ENCODE data around the gene THUMPD1.
A peak's percentile ranks its signal among the peaks of the same experiment; 100 is the strongest.

THUMPD1 gene

DNA sequence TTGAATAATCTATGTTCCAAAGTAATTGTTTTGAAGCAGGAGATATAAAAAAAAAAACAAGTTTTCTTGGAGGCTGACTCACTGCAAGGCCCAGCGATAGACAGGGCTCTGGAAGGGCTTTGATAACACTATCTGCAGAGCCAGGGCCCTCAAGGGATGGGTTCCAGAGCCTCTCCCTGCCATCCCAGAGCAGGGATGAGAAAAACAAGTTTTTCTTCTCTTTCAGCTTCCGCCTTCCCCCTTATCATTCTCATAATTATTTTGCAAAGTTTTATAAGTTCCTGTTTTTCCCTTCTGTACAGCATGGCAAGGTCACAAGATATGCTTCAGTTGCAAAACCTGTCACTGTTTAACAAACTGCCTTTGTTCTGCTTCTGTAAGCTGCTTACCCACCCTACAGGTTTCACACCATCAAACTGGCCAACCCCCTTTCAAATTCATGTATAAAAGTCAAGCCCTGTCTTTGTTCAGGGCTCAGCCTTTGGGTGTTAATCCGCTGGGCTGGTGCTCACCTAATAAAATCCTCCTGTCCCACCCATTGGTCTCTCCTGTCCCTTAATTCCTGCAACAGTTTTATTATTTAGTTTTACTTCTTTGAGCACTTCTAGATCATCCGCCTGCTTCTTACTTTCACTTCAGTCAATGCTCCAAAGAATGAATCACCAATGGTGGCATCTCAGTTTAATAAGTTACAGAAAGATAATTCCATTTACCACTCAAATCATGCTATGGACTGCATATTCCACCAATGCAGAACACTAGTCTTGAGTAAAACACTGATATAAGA, 5.6 kb upstream of the THUMPD1 start:
- H3K27ac ChIP-seq: no peak overlapping the region
- TF ChIP-seq, protein P1, sequence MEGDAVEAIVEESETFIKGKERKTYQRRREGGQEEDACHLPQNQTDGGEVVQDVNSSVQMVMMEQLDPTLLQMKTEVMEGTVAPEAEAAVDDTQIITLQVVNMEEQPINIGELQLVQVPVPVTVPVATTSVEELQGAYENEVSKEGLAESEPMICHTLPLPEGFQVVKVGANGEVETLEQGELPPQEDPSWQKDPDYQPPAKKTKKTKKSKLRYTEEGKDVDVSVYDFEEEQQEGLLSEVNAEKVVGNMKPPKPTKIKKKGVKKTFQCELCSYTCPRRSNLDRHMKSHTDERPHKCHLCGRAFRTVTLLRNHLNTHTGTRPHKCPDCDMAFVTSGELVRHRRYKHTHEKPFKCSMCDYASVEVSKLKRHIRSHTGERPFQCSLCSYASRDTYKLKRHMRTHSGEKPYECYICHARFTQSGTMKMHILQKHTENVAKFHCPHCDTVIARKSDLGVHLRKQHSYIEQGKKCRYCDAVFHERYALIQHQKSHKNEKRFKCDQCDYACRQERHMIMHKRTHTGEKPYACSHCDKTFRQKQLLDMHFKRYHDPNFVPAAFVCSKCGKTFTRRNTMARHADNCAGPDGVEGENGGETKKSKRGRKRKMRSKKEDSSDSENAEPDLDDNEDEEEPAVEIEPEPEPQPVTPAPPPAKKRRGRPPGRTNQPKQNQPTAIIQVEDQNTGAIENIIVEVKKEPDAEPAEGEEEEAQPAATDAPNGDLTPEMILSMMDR (conservative IDR thresholded peaks at IDR 0.05): no peak
- TF ChIP-seq ZFX (IDR thresholded peaks at IDR 0.05): no peak

DNA sequence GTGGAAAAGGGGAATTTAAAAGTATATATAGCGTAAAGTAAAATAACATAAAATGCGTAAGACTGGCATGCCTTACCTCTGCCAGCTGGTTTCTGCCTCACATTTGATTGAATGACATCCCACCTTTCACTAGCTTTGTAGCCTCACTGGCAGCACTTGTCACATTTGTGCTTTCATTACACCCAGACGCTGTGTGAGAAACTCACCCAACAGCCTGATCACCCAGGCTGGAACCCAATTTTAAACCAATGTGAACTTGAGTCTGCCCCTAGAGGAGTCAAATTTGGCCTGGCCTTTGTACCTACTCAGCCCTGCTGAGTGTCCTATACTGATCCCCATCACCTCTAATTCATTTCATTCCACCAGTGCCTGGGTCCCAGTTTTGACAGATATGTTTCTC, 4.8 kb upstream of the THUMPD1 start:
- TF ChIP-seq, protein P1 (conservative IDR thresholded peaks at IDR 0.05): no peak
- no peak for TF ChIP-seq ZFX (IDR thresholded peaks at IDR 0.05)

DNA sequence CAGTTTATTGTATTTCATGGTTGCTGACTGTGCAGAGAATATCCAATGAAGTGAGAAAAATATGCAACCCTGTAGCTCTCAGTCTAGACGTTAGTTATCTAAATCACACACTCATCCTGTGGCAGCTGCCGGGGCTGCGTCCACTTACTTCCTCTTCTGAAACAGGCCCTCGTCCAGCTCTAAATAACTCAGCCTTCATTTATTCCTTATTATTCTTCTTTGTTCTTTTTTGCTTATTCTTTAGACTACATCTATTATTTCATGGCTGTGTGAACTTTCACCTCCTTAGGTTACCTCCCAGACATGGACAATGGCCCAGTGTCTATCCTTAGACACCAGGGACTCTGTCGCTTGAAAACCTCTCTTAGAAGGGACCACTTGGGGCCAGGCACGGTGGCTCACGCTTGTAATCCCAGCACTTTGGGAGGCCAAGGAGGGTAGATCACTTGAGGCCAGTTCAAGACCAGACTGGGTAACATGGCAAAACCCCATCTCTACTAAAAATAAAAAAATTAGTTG, 3.4 kb upstream of the THUMPD1 start:
- peak overlapping the region; percentile 94 for H3K27ac ChIP-seq
- TF ChIP-seq ZFX (IDR thresholded peaks at IDR 0.05): no peak
- TF ChIP-seq, protein P1 (conservative IDR thresholded peaks at IDR 0.05): no peak

More for the DNA sequence above, 4.8 kb upstream of the THUMPD1 start:
- H3K27ac ChIP-seq: no peak overlapping the region

DNA sequence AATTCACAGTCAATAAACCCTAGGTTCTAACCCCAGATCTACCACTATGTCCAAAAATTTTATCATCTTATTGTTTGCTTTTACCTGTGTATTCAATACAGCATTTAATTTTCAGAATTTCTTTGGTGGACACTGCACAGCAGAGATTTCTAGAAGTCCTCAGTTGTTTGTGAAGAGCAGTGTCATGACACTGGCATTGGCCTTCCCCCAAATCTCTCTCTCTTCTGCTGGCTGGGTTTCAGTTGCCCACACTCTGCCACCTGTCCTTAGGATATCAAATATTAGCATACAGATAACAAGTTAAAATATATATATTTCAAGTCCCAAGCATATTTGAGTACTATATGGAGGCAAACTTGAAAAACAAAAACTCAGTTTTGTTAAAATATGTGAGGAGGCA, 2.0 kb upstream of the THUMPD1 start:
- TF ChIP-seq, protein P1 (conservative IDR thresholded peaks at IDR 0.05): no peak
- TF ChIP-seq ZFX (IDR thresholded peaks at IDR 0.05): no peak; the same call in 1 of the 2 replicates
- H3K27ac ChIP-seq: peak overlapping the region; percentile 94

DNA sequence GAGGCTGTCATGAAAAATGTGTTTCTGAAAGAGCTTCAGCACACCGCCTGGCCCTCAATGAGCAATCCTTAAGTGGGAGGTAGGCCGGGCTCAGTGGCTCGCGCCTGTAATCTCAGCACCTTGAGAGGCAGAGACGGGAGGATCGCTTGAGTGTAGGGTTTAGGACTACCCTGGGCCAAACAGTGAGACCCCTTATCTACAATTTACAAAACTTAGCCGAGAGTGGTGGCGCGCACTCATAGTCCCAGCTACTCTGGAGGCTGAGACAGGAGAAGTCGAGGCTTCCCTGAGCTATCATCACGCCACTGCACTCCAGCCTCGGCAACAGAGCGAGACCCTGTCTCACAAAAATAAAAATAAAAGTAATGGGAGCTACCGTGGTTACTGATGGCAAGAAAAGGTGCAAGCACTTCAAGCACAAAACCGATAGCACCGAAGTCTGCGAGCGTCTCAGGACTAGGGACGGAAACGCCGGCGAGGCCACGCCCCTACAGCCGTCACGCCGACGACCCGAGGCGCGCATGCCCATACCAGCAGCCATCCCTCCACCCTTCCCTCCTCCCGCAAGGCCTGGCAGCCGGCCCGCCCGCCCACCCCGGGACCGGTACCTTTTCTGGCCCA, 607 bp downstream of the THUMPD1 start:
- TF ChIP-seq ZFX (IDR thresholded peaks at IDR 0.05): no peak
- TF ChIP-seq, protein P1 (conservative IDR thresholded peaks at IDR 0.05): no peak
- H3K27ac ChIP-seq: peak overlapping the region; percentile 94

DNA sequence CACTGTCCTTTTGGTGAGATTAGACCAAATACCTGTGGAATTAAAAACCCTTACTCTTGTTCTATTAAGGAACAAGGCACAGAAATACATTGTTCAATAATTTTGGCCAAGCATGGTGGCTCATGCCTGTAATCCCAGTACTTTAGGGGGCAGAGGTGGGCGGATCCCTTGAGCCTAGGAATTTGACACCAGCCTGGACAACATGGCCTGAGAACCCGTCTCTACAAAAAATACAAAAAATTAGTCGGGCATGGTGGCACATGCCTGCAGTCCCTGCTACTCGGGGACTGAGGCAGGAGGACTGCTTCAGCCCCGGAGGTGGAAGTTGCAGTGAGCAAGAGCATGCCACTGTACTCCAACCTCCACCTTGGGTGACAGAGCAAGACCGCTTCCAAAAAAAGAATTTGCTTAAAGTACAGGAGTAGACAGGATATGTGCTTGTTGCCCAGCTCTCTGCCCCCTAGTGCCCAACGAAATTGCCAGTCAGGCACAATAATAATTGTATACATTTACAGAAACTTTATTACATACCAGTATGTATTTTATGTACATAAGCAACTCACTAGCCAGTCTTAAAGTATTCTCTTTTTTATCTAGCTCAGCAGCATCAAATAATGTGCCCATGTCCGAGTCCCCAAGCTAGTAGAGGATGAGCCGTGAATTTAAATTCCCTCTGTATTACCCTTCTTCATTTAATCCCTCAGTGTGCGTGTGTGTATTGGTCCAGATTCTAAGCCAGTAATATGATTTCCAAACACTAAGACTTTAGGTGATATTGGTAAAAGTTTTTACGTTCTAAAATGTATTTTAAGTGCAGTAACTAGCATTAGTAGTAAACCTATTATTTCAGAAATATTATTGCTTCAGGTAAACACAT, 1.4 kb downstream of the THUMPD1 start:
- no peak for TF ChIP-seq ZFX (IDR thresholded peaks at IDR 0.05)
- TF ChIP-seq, protein P1 (conservative IDR thresholded peaks at IDR 0.05): peak; percentile 84
- H3K27ac ChIP-seq: peak overlapping the region; percentile 94
